NCI-H2171 treated with DMSO at 0.1 percent for 48 hours (cell line): Measurements from ENCODE around the gene TTC33.
"Not testable (repeated sequence)": the region's sequence is repeated elsewhere in the genome, so short reads cannot be mapped to it uniquely, and the experiment has no call there.

Experiments
- DNase-seq: peaks from one replicate; lab custom pipeline; 2025; lab: John Stamatoyannopoulos, UW

TTC33 gene

DNA sequence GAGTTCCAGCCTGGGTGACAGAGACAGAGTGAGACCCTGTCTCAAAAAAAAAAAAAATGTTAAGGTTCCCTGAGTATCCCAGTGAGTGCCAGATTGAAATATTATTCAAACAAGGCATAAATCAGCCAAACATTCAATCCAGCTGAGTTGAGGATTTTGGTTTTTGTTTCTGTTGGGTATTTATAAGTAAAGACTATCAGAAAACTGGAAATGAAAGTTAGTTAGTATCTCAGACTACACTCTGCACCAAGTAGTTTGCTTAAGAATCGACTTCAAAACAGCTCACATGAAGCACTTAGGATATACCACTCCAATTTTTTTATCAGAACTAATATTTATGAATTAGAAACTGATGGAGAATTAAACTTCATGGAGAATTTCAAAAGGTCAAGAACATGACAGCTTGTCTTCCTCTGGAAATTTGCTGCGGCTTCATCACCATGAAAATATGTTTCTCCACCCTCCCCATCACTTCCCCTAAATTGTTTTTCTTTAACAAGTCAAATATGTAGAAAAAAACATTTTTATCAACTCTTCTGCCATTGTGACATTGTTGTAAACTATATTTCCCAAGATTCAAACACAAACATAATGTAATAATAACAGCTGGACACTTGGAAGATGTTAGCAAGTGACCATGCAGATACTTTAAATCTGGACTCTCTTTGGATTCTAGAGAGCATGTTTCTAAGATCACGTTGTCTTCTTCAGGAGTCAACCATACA lies 186.1 kb downstream of the TTC33 start:
- no peak for DNase-seq

DNA sequence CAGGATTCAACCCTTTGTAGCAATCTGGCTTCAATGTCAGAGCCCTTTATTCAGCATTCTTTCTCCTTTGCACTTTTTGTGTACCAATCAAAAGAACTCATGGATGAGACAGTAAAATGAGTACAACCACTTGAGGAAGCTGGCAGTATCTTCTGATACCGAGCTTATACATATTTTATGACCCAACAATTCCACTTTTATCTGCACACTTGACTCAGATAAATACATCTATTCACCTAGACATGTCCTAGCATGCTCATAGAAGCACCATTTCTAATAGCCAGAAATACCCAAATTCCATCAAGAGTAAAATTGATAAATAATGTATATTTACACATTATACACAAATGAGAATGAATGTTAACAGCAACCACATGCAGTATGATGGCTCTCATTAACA lies 187.2 kb downstream of the TTC33 start:
- DNase-seq: no peak

DNA sequence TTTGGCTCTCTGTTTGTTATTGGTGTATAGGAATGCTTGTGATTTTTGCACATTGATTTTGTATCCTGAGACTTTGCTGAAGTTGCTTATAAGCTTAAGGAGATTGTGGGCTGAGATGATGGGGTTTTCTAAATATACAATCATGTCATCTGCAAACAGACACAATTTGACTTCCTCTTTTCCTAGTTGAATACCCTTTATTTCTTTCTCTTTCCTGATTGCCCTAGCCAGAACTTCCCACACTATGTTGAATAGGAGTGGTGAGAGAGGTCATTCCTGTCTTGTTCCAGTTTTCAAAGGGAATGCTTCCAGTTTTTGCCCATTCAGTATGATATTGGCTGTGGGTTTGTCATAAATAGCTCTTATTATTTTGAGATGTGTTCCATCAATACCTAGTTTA lies 192.6 kb downstream of the TTC33 start:
- not testable (repeated sequence) for DNase-seq

DNA sequence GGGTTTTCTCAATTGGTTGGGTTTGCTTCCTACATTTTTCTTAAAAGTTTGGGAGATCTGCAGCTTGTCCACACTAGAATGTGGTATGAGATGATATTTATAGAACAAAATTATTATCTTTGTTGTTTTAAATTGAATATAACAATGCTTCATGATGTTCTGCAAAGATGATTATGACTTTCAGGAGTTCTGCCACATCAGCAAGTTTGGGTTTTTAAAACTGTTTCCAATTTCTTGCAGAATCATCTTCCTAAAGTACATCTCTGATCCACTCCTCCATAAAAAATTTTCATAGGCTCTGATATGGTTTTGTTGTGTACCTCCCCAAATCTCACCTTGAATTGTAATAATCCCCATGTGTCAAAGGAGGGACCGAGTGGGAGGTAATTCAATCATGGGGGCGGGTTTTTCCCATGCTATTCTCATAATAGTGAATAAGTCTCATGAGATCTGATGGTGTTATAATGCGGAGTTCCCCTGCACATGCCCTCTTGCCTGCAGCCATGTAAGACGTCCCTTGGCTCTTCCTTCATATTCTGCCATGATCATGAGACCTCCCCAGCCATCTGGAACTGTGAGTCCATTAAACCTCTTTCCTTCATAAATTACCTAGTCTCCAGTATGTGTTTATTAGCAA lies 195.2 kb downstream of the TTC33 start:
- DNase-seq: no peak

DNA sequence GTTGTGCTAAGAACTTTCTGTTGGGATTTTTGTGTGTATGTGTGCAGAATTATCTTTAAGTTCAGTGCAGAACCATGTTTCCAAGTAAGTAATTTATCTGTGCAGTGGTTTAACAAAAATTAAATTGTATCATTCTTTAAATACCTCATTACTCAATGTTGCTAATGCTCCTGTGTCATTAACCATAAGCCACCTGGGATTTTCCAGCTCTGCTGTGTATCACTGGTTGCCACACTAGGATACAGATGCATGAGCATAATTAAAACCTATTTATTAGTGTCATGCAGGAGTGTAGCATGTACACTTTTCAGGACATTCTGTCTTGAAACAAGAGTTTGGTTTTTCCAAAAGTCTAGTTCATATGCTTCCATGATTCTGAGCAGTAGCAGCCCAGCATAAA lies 196.5 kb downstream of the TTC33 start:
- DNase-seq: no peak

DNA sequence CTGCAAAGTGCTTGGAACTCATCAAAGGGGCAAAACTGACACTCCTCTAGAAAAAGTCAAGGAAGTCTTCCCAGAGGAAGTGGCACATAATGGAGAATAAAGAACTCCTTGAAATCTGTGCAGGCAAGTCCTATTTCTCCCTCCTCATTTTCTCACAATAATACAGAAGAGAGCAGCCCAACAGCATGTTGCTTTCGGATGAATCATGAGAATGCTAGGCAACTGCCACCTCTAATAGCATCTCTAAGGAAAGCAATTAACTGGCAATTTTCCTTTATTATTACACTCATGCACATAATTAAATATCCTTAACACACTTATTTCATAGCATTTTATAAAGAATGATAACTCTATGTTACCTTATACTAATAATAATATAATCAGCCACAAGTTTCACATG lies 198.3 kb downstream of the TTC33 start:
- no peak for DNase-seq

DNA sequence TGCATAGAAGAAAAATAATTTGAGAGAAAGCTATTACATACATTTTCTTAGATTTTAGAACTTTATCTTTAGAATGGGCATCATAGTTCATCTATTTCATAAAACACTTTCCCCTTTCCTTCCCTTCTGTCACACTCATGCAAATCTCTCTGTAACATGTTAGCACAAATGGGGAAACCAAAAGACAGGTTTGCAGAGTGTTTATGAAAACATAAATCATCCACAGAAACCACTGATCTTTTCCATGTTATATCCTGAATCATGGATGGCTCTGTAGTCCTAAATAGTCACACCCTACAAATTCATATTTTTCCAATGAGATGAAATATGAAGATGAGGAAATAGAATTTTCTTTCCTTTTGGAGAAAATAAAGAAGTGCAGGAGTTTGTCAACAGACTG lies 198.9 kb downstream of the TTC33 start:
- no peak for DNase-seq

DNA sequence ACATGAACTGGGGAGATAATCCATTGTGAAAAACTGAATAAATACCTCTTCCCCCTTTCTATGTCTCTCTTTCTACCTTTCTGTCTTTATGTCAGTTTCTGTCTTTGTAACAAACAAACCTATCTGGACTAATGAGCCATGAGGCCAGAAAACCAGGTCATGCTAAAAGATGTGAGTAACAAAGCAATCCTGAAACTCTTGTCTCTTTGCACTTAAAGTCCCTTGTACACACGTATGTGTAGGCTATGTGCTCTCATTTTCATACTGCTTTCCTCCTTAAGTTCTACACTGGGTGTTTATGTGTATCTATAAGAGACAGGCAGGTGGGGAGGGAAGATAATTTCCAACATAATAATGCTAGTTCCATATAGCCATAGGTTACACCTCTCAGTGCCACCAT lies 199.9 kb downstream of the TTC33 start:
- no peak for DNase-seq

DNA sequence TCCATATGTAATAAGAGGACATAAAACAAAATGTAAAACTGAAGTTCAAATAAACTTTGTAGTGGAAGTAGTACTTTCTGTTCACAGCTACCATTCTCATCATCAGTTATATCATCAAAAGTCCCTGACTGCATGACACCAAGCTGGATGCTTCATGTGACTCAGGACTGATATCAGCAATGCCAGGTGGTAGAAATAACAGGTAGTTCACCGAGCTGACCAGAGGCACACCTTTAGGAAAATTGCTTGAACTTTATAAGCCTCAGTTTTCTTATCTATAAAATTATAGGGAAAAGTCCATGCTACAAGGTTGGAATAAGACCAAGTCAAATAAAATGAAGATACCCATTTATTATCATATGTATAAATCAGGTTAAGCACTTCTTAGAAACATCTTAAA lies 200.9 kb downstream of the TTC33 start:
- no peak for DNase-seq

DNA sequence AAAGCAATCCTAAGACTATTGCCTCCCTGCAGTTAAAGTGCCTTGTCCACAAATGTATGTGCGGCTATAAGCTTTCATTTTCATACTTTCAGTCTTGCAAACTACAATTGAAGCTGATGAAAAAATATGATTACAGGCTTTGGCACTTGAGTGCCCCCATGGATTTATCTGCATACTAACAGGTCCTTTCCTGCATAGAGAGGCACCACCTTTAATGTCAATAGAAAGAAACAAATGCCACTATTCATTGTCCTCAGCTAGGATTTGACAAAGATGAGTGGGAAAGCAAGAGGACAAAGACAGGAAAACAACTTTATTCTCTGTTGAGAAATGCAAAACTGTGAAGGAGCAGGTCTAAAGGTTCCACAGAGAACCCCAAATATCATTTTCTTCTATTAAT lies 201.7 kb downstream of the TTC33 start:
- no peak for DNase-seq

DNA sequence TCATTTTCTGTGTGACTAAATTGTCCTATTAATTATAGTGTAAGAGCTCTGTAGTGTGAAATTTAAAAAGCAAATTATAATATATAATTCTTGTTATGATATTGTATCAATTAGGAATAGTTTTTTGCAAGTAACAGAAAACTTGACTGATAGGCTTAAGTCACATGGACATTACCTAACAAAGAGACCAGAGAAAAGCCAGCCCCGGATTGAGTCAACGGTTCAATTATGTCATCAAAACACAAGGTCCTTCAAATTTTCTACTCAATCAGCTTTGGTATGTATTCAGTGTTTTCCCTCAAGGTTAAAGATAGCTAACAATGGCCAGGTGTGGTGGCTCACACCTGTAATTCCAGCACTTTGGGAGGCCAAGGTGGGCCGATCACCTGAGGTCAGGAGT lies 202.8 kb downstream of the TTC33 start:
- no peak for DNase-seq

DNA sequence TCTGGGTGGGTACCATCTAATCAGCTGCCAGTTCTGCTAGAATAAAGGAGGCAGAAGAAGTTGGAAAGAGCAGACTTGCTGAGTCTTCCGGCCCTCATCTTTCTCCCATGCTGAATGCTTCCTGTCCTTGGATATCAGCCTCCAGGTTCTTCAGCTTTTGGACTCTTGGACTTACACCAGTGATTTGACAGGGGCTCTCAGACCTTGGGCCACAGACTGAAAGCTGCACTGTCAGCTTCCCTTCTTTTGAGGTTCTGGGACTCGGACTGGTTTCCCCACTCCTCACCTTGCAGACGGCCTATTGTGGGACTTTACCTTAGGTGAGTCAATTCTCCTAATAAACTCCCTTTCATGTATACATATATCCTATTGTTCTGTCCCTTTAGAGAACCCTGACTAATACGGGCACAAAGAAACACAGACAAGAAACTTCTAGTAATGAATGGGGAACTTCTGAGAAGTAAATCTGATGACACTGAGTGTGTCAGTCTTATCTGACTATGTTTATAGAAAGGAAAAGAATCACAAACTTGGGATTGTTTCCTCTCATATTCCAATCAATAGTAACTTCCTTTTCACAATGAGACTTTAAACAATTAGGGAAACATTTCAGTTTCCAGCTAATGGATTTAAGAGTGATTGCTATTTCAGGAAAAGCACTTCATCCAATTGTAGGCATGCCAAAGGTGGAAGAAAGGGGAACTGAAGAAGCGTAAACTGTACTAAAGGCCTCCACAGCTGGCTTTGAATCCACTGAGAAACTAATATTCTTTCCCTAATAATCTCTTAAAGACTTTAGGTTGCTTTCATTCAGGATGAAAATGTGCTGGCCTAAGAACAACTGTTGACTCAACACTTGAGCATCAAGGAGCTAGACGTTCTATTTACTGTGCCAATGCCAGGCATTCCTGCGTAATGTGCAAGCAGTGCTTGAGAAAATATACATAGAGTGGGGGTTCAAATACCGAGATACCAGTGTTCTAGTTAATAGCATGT lies 204.0 kb downstream of the TTC33 start:
- DNase-seq: no peak

DNA sequence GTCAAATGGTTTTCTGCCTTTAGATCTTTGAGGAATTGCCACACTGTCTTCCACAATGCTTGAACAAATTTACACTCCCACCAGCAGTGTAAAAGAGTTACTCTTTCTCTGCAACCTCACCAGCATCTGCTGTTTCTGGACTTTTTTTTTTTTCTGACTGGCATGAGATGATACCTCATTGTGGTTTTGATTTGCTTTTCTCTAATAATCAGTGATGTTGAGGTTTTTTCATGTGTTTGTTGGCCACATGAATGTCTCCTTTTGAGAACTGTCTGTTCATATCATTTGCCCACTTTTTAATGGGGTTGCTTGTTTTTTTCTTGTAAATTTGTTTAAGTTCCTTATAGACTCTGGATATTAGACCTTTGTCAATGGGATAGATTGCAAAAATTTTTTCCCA lies 205.3 kb downstream of the TTC33 start:
- DNase-seq: no peak

DNA sequence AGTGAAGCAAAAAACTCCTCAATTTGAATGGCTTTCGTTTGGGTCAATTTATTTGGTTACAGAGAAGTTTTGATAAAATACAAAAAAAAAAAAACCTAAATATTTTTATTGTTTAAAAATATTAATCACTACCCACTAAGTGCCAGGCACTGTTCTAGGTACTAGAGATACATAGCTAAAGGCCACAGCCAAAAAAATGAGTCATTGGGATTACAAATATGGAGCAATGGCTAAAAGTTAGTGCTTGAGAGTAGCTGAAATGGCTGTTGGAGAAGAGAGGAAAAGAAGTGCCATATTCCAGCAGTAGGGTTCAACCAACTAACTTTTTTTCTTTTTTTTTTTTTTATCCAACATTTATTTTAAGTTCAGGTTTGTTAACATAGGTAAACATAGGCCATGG lies 206.1 kb downstream of the TTC33 start:
- DNase-seq: no peak

DNA sequence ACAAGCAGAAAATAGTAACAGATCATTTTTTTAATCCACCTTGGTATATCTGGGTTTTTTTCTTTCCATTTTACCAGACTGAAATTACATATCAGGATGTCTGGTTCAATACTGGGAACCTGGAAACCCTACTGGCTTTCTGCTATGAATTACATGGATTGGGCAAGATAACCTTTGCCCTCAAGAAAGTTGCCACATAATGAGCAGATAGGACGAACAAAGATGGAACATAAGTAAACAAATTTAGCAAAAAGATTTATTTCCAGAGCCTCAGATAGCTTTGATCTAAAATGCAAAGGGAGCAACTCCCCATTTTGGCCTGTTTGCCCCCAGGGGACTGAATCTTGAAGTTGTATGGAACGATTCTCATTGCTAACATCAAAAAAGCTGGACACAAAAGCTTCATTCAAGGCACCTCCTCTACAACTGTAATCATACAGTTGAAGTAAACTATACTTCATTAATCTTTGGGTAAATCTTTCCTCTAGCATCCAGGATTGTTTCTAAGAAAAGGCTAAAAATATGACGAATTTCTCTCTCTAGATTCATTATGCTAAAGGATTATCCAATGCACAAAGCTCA lies 207.7 kb downstream of the TTC33 start:
- no peak for DNase-seq

DNA sequence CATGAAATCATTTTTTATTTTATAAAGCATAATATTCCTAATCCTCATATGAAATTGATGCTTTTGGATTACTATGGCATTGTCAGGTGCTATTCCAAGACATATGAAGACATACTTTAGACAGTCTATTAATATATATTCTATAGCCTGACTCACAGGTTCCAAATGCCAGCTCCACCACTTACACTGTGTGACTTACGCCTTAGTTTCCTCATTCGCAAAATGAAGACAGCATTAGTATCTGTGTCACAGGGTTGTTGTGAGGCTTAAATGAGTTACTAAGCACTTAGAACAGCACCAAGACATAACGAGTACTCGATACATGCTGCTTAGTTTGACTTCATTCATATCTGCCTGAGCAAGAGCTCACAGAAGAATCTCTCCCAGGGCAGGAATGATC lies 208.2 kb downstream of the TTC33 start:
- no peak for DNase-seq

DNA sequence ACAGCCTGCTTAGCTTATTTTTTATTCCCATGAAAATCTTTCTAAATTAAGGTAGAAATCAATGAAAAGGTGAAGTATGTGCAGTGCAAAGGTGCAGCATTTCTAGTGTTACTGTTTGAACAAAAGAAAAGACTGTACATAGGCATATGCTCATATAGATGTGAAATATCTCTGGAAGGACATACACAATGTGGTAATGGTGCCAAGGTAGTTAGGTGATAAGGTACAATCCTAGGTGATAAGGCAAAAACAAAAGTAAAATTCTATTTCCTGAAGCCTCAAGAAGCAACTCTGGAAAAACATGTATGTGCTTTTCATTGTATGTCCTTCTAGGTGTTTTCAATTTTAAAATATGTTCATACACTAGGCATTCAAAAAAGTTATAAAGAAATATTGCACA lies 215.5 kb downstream of the TTC33 start:
- DNase-seq: no peak

DNA sequence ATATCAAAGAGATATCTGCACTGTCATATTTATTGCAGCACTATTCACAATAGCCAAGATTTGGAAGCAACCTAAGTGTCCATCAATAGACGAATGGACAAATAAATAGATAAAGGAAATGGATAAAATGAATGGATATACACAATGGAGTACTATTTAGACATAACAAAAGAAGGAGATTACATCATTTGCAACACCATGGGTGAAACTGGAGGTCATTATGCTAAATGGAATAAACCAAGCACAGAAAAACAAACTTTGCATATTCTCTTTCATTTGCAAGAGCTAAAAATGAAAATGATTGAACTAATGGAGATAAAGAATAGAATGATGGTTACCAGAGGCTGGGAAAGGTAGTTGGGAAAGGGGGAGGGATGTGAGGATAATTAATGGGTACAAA lies 231.1 kb downstream of the TTC33 start:
- no peak for DNase-seq

DNA sequence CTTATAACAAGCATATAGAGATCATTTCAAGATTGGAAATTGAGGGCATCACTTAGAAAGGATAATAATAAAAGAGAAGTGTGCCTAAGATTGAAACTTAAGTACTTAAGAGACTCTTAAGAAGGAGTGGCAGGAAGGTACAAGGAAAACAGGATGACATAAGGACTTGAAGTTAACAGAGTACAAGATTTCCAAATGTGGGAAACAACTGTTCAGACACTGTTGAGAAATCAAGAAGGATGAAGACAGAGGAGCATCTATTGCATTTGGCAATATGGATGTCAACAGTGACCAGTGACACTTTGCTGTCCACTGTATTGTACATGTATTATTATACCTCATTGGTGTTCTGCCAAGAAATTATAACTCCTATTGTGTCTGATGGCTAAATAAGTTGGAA lies 233.8 kb downstream of the TTC33 start:
- DNase-seq: no peak

DNA sequence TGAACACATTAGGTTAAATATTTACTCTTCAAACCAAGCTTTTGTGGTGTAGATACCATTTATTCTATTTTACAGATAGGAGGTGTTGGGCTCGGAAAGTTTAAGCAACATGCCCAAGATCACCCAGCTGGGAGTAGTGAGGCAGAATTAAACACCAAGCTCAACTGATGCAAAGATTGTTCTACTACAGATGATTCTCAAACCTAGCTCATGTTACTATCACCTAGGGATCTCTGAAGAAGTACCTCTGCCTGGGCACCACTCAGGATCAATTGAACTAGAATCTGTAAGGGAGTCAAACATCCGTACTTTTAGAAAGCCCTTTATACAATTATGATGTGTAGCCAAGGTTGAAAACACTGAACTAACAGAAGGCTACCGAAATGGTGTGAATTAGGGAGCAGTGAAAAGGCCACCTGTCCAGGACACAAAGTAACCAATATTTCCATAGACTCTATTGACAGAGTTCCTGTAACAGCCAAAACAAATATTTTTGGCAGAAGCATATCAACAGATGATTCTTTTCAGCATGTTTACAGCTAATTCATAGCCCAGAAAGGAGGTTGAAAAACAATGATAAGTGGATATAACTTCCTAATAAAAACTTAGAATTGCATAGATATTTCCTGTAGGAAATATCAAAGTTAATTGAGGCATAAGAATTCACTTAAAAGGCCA lies 234.5 kb downstream of the TTC33 start:
- no peak for DNase-seq

DNA sequence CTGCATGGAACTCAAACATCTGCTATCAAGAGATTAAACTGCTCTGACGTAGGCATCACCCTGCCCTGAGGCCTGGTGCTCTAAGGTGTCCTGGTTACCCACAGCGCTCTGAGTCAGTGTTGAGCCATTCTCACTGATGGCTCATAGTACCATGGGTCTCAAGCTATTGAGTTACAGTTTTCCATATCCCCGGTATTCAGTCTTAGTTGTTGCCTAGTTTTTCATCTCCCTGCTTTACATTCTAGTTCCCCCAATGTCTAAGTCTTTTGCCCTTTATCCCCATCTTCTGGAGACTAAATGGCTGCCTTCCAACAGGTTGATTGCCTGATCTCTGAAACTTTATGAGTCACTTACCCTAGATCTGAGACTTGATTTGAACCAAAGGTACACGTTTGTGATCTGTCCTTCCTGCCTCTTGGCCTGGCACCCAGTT lies 237.3 kb downstream of the TTC33 start:
- DNase-seq: no peak

DNA sequence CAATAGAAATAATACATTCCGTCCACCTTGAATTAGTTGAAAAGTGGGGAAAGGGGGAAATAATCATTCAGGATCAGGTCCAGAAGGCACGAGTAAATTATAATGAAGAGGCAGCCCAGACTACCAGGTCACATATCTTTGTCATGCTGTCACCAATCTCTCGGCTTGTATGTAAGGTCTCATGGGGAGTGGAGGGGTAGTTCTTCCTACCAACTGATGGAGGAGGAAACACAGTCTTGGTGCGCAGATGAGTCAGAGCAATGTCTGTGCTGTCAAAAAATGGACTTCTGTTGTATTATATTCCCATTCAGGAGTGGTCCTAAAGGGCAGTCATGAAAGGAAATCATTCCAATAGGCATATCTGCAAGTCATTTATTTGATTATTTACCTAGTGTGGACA lies 240.3 kb downstream of the TTC33 start:
- no peak for DNase-seq
